Measurements from ENCODE around the gene SPAG6.

- no peak for TF ChIP-seq CTCF (IDR thresholded peaks at IDR 0.05)
- no peak for TF ChIP-seq ZNF532 (CRISPR knock-in tag; IDR thresholded peaks at IDR 0.05; ENCODE audit: borderline replicate concordance)
- TF ChIP-seq FOXJ3 (CRISPR knock-in tag; IDR thresholded peaks at IDR 0.05; ENCODE audit: borderline replicate concordance) = no peak
- no peak for TF ChIP-seq MAX (CRISPR knock-in tag; IDR thresholded peaks at IDR 0.05)
- TF ChIP-seq IRF1 (CRISPR knock-in tag; IDR thresholded peaks at IDR 0.05) = no peak
- no peak for TF ChIP-seq KAT7 (CRISPR knock-in tag; IDR thresholded peaks at IDR 0.05; ENCODE audit: borderline replicate concordance)
- no peak for TF ChIP-seq E2F1 (CRISPR knock-in tag; IDR thresholded peaks at IDR 0.05)
- no peak for TF ChIP-seq SP1 (CRISPR knock-in tag; conservative IDR thresholded peaks at IDR 0.05)
- TF ChIP-seq ATF3 (CRISPR knock-in tag; conservative IDR thresholded peaks at IDR 0.05) = no peak
- no peak for TF ChIP-seq USF1 (CRISPR knock-in tag; IDR thresholded peaks at IDR 0.05)
- TF ChIP-seq AFF4 (CRISPR knock-in tag; IDR thresholded peaks at IDR 0.05; ENCODE audit: borderline replicate concordance) = no peak
- no peak for TF ChIP-seq NR3C1 (CRISPR knock-in tag; conservative IDR thresholded peaks at IDR 0.05; ENCODE audit: low read depth)
- TF ChIP-seq ZNF416 (CRISPR knock-in tag; IDR thresholded peaks at IDR 0.05) = no peak
- TF ChIP-seq RELA (CRISPR knock-in tag; IDR thresholded peaks at IDR 0.05; ENCODE audit: borderline replicate concordance) = no peak
Observed at GRCh38 chr10:22369434-22370072, 24.3 kb downstream of the SPAG6 start.

All from WTC11 (cell line).